Liver (tissue), 9 donors: ENCODE measurements around the gene PHF21B. TPM values are rescaled to one million over a fixed set of nuclear protein-coding genes. Genes with fewer than 3 reads are reported as not detected.
A peak's percentile ranks its signal among the peaks of the same experiment; 100 is the strongest.
"Not testable (repeated sequence)": the region's sequence is repeated elsewhere in the genome, so short reads cannot be mapped to it uniquely, and the experiment has no call there.

Source experiments
- DNase-seq: peaks from one replicate; pipeline ENCODE4 v3.0.0-alpha.2; 2017; ENCODE audit warnings: low spot score
- H3K27ac ChIP-seq, 2 donors: one replicate each; pipeline ENCODE4 v1.7.0; 2013; ENCODE audit warnings: inconsistent platforms in 2 of 2, low read length in 2 of 2, control low read depth in 1 of 2, low read depth in 1 of 2, mild to moderate bottlenecking in 1 of 2
- H3K27me3 ChIP-seq, 4 donors: one replicate each; pipeline versions ENCODE4 v1.6.1 to v1.7.0; 2013; ENCODE audit warnings: low read length in 3 of 4, inconsistent platforms in 1 of 4, mild to moderate bottlenecking in 1 of 4, moderate library complexity in 1 of 4; ENCODE audit not compliant: control insufficient read depth in 4 of 4, insufficient read depth in 4 of 4
- H3K36me3 ChIP-seq, 4 donors: one replicate each; pipeline versions ENCODE4 v1.6.1 to v1.7.0; 2013; ENCODE audit warnings: low read length in 3 of 4, mild to moderate bottlenecking in 3 of 4, low read depth in 1 of 4, moderate library complexity in 1 of 4; ENCODE audit not compliant: control insufficient read depth in 4 of 4, insufficient read depth in 3 of 4
- H3K4me1 ChIP-seq, 4 donors: one replicate each; pipeline versions ENCODE4 v1.6.1 to v1.7.0; 2013; ENCODE audit warnings: low read length in 3 of 4, mild to moderate bottlenecking in 3 of 4, moderate library complexity in 1 of 4; ENCODE audit not compliant: control insufficient read depth in 4 of 4, insufficient read depth in 4 of 4
- H3K4me3 ChIP-seq, 3 donors: one replicate each; pipeline versions ENCODE4 v1.6.1 to v1.7.0; 2013; ENCODE audit warnings: low read length in 3 of 3, control low read depth in 1 of 3, low read depth in 1 of 3, mild to moderate bottlenecking in 1 of 3
- H3K9ac ChIP-seq, 2 donors: one replicate each; pipeline ENCODE4 v1.7.0; 2013; ENCODE audit warnings: low read length in 2 of 2, mild to moderate bottlenecking in 2 of 2, moderate library complexity in 2 of 2, control low read depth in 1 of 2, low read depth in 1 of 2
- H3K9me3 ChIP-seq, 4 donors: one replicate each; pipeline versions ENCODE4 v1.6.1 to v1.7.0; 2013; ENCODE audit warnings: low read length in 3 of 4; ENCODE audit not compliant: control insufficient read depth in 4 of 4
- FOXA1 ChIP-seq: IDR thresholded peaks from 2 replicates; pipeline ENCODE4 v1.6.1; 2016; ENCODE audit warnings: antibody characterized with exemption
- GABPA ChIP-seq, 2 donors: IDR thresholded peaks in 1 of 2; conservative IDR thresholded peaks in 1 of 2; 2 replicates each; pipeline ENCODE4 v1.6.1; 2016; ENCODE audit warnings: antibody characterized with exemption in 2 of 2, mild to moderate bottlenecking in 1 of 2, moderate library complexity in 1 of 2
- HNF4A ChIP-seq, 2 donors: conservative IDR thresholded peaks; 2 replicates each; pipeline ENCODE4 v1.6.1; 2016; ENCODE audit warnings: antibody characterized with exemption in 2 of 2, mild to moderate bottlenecking in 2 of 2
- JUND ChIP-seq, 2 donors: IDR thresholded peaks; 2 replicates each; pipeline ENCODE4 v1.6.1; 2016; ENCODE audit warnings: antibody characterized with exemption in 2 of 2
- RAD21 ChIP-seq, 2 donors: IDR thresholded peaks; 2 replicates each; pipeline ENCODE4 v1.6.1; 2016; ENCODE audit warnings: antibody characterized with exemption in 2 of 2, mild to moderate bottlenecking in 2 of 2
- RXRA ChIP-seq, 2 donors: IDR thresholded peaks; 2 replicates each; pipeline ENCODE4 v1.6.1; 2017 to 2018; ENCODE audit warnings: antibody characterized with exemption in 2 of 2, mild to moderate bottlenecking in 1 of 2
- SP1 ChIP-seq: IDR thresholded peaks from 2 replicates; pipeline ENCODE4 v1.6.1; 2018; ENCODE audit warnings: antibody characterized with exemption, mild to moderate bottlenecking
- TAF1 ChIP-seq: conservative IDR thresholded peaks from 2 replicates; pipeline ENCODE4 v1.6.1; 2016; ENCODE audit warnings: antibody characterized with exemption, mild to moderate bottlenecking
- YY1 ChIP-seq: IDR thresholded peaks from 2 replicates; pipeline ENCODE4 v1.6.1; 2016; ENCODE audit warnings: antibody characterized with exemption, mild to moderate bottlenecking
- WGBS: extraction: QIAGEN DNeasy Blood & Tissue Kit; methylation state at CpG from one replicate; pipeline ENCODE4 v1.1.7; 2013; 5-methylcytosine and 5-hydroxymethylcytosine counted together
- polyA plus RNA-seq, 2 donors: library from polyadenylated mRNA; stranded (reverse) in 1 of 2; unstranded in 1 of 2; fragments of 200-250 nt in 1 of 2; fragments of >200 nt in 1 of 2; fragmentation: Nextera tagmentation in 1 of 2; extraction: Ambion mirVana in 1 of 2; gene quantifications; one replicate each; pipeline versions ENCODE4 v1.2.1 to v1.2.3, GENCODE V29; 2013 to 2015
- total RNA-seq, 2 donors: library from RNA; depleted of rRNA; stranded (reverse); fragments of >200 nt; gene quantifications; one replicate each; pipeline ENCODE4 v1.2.3, GENCODE V29; 2014
- TF ChIP-seq, protein P1 (sequence below): IDR thresholded peaks from 2 replicates; pipeline ENCODE4 v1.6.1; 2016; ENCODE audit warnings: antibody characterized with exemption
- TF ChIP-seq, protein P2 (sequence below): IDR thresholded peaks from 2 replicates; pipeline ENCODE4 v1.6.1; 2016; ENCODE audit warnings: antibody characterized with exemption, mild to moderate bottlenecking
- TF ChIP-seq, protein P3 (sequence below): IDR thresholded peaks from 2 replicates; pipeline ENCODE4 v1.6.1; 2016; ENCODE audit warnings: antibody characterized with exemption
- donor health status: healthy.
- donor health status: healthy.
- donor health status: healthy.
- donor health status: healthy.
- donor health status: healthy.

Gene PHF21B
- total and polyA plus RNA-seq, 4 donors, result not detected

DNA sequence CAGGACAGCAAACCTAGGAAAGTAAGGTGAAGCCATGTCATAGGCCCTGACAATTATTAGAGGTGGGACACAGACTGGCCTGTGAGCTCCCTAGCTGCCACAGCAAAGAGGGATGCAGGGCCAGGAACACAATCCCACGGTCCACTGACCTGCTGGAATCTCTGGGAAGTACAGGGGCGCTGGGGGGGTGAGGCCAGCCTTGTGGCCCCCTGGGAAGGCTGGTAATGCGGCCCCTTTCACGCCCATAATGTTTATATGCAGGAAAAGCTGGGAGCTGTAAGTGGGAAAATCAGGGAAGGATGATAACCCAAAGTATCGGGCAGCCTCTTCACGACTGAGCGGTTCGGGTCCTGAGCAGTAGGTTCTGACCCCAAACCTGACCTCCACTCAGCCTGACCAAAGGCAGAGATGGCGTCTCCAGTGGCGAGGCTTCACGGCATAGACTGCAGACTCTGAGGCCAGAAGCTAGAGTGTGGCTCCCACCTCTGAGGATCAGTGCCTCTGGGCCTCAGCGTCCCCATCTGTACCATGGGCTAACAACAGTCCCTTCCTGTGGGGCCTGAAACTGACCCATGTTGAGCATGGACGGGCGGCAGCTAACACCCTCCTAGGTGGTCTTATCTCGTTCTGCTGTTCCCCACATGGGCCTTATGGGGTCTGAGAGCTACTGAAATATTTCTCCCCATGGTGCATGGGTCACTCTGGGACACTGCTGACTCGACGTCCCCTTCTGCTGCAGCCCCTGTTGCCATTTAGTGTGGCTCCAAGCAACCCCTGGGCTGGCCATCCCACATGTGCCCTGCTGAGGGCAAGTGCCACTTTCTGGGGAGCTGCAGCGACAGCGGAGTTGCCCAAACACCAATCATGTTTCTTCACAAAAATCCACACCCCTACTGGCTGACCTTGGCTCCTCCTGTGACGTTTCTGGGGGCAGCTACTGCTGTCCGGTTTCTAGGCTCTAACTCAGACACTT is 101.8 kb downstream of the PHF21B start:
- Histone ChIP-seq H3K9ac (no peak overlapping the region), H3K27me3 (peaks cover 0 to 2% (median 0%) of the 10 kb centered on the region in 4 donors), H3K9me3 (peaks cover 0 to 2% (median 0%) of the 10 kb centered on the region in 4 donors), H3K4me1 (no peaks in the 10 kb centered on the region), H3K27ac (no peak overlapping the region), H3K4me3 (no peak overlapping the region), H3K36me3 (no peaks in the 10 kb centered on the region)
- DNase-seq, result peak; percentile 28
- TF ChIP-seq, protein P1, sequence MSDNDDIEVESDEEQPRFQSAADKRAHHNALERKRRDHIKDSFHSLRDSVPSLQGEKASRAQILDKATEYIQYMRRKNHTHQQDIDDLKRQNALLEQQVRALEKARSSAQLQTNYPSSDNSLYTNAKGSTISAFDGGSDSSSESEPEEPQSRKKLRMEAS, result no peak
- no peak for TF ChIP-seq FOXA1
- WGBS, result 83% methylated on average over 21 of the region's 21 CpGs

DNA sequence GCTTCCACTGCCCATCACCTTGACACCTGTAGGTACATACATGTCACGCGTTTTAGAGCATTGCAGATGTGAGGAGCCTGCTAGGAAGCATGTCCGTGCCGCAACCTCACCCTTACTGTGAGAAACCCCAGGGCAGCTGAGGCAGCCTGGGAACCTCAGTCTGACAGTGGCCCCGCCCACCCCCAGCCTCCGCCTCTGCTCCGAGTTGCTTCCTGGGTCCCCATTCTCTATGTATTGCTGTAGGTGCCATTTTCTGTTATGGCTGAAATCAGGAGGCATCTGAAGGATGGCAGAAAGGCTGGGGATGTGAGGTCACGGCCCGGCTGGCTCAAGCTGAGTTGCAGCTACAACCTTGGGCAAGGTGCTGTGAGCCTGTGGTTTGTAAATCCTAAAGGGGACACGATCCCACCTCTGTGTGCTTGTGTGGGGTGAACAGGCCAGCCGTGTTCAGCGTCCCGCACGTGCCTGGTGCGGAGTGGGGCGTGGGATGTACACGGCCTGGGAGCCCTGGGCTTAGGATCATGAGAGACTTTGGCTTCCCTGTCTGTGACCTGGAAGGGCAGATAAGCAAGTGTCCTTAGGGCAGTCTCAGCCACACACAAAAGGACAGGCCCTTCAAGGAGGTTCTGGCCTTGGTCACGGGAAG is 102.7 kb downstream of the PHF21B start:
- Histone ChIP-seq H3K9me3 (peaks cover 0 to 5% (median 2%) of the 10 kb centered on the region in 4 donors), H3K27ac (no peak overlapping the region), H3K4me1 (no peaks in the 10 kb centered on the region), H3K36me3 (no peaks in the 10 kb centered on the region), H3K9ac (no peak overlapping the region), H3K4me3 (no peak overlapping the region), H3K27me3 (peaks cover 0 to 2% (median 0%) of the 10 kb centered on the region in 4 donors)
- WGBS, result 87% methylated on average over 18 of the region's 18 CpGs
- no peak for DNase-seq
- TF ChIP-seq, protein P2, sequence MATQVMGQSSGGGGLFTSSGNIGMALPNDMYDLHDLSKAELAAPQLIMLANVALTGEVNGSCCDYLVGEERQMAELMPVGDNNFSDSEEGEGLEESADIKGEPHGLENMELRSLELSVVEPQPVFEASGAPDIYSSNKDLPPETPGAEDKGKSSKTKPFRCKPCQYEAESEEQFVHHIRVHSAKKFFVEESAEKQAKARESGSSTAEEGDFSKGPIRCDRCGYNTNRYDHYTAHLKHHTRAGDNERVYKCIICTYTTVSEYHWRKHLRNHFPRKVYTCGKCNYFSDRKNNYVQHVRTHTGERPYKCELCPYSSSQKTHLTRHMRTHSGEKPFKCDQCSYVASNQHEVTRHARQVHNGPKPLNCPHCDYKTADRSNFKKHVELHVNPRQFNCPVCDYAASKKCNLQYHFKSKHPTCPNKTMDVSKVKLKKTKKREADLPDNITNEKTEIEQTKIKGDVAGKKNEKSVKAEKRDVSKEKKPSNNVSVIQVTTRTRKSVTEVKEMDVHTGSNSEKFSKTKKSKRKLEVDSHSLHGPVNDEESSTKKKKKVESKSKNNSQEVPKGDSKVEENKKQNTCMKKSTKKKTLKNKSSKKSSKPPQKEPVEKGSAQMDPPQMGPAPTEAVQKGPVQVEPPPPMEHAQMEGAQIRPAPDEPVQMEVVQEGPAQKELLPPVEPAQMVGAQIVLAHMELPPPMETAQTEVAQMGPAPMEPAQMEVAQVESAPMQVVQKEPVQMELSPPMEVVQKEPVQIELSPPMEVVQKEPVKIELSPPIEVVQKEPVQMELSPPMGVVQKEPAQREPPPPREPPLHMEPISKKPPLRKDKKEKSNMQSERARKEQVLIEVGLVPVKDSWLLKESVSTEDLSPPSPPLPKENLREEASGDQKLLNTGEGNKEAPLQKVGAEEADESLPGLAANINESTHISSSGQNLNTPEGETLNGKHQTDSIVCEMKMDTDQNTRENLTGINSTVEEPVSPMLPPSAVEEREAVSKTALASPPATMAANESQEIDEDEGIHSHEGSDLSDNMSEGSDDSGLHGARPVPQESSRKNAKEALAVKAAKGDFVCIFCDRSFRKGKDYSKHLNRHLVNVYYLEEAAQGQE, result no peak
- no peak for TF ChIP-seq HNF4A (conservative IDR thresholded peaks at IDR 0.05)

DNA sequence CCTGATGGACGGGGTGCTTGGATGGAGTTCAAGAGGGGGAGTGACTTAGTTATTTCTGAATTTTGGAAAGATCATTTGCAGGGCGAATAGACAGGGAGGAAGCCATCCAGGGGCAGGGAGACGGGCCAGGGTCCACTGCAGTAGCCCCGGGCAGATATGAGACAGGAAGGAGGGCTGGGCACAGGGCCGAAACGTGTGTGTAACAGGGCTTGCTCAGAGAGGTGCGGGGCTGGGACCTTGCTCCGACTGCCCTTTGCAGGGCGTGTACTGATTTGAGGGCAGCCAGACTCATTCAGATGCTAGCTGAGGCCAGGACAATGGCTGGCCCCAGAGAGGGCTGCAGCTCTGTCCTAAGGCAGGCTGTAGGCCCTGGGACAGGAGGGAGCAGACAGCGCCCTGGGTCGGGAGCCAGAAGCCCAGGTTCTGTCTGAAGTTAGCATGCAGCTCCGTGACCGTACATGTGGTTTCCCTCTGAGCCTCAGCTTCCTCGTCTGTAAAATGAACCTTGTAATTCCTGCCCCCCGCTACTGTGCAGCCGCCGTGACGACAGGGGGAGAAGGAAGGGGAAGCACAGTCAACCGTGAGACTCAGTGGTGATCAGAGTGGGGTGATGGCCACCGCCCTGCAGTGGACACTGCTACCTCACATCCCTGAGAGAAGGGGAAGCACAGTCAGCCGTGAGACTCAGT is 103.4 kb downstream of the PHF21B start:
- H3K4me3 ChIP-seq, result no peak overlapping the region
- H3K36me3 ChIP-seq, result no peaks in the 10 kb centered on the region
- 87% methylated on average over 21 of the region's 21 CpGs for WGBS
- TF ChIP-seq SP1, result no peak
- no peak for TF ChIP-seq RXRA (IDR thresholded peaks at IDR 0.05)
- no peak for TF ChIP-seq TAF1
- no peak for TF ChIP-seq HNF4A (conservative IDR thresholded peaks at IDR 0.05)
- TF ChIP-seq JUND (IDR thresholded peaks at IDR 0.05), result no peak
- no peak for TF ChIP-seq YY1
- no peak for TF ChIP-seq FOXA1
- TF ChIP-seq RAD21 (IDR thresholded peaks at IDR 0.05), result no peak
- TF ChIP-seq, protein P1, result no peak
- TF ChIP-seq, protein P3, sequence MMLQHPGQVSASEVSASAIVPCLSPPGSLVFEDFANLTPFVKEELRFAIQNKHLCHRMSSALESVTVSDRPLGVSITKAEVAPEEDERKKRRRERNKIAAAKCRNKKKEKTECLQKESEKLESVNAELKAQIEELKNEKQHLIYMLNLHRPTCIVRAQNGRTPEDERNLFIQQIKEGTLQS, result no peak
- TF ChIP-seq GABPA (IDR thresholded peaks at IDR 0.05 in 1 of 2, conservative IDR thresholded peaks at IDR 0.05 in 1 of 2), result no peak
- H3K9me3 ChIP-seq, result peaks cover 5 to 11% (median 8%) of the 10 kb centered on the region in 4 donors
- no peaks in the 10 kb centered on the region for H3K27me3 ChIP-seq
- DNase-seq, result no peak
- no peak overlapping the region for H3K27ac ChIP-seq
- H3K9ac ChIP-seq, result no peak overlapping the region
- no peaks in the 10 kb centered on the region for H3K4me1 ChIP-seq

DNA sequence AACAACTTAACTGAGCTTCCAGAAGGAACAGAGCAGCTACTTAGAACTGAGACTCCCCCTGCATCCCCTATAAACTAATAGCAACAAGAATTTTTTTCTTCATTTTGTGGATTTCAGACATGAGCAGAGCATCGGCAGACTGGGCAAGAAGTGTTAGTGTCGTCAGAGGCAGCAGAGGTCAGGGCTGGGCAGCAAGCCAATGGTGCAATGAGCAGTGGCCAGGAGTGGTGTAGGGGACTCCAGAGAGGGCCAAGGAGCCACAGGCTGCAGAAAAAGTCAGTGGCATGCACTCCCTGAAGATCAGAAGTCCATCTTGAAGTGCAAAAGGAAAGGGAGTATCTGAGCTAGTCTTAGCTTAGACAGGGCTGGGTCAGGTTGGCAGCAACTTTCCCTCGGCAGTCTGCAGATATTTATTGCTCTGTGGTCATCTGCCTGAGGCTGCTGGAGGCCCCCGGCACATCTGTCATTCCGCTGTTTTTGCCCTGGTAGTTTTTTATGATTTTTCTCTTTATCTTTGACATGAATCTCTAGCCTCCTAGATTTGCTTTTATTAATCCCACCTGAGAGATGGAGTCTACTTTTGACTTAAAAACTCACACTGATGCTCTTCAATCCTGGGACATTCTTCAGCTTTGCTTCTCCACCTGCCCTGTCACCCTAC is 105.2 kb downstream of the PHF21B start:
- 67% methylated on average over 3 of the region's 5 CpGs for WGBS
- not testable (repeated sequence) for H3K9ac ChIP-seq, H3K4me1 ChIP-seq, H3K27me3 ChIP-seq, DNase-seq, H3K4me3 ChIP-seq, H3K36me3 ChIP-seq, H3K27ac ChIP-seq
- H3K9me3 ChIP-seq, result peaks cover 5 to 19% (median 13%) of the 10 kb centered on the region in 4 donors
